Vagina (tissue), 2 donors: ENCODE results near the gene UBR7. TPM values are rescaled to one million over a fixed set of nuclear protein-coding genes. Genes with fewer than 3 reads are reported as not detected.

Experiments
- DNase-seq, 2 donors: peaks; one replicate each; pipeline ENCODE4 v3.0.0-alpha.2; 2017; ENCODE audit errors: extremely low spot score in 2 of 2
- H3K27ac ChIP-seq: fragments of 200-600 bp; sonication (generic); one replicate; pipeline ENCODE4 v1.5.1; 2019
- H3K27me3 ChIP-seq: fragments of 200-600 bp; sonication (generic); one replicate; pipeline ENCODE4 v1.5.1; 2019
- H3K36me3 ChIP-seq, 2 donors: fragments of 200-600 bp; sonication (generic); one replicate each; pipeline ENCODE4 v1.5.1; 2017 to 2019
- H3K4me1 ChIP-seq: fragments of 200-600 bp; sonication (generic); one replicate; pipeline ENCODE4 v1.5.1; 2019
- H3K4me3 ChIP-seq, 2 donors: fragments of 200-600 bp; sonication (generic); 1 replicate in 1 of 2; 2 replicates in 1 of 2; pipeline ENCODE4 v1.5.1; 2016 to 2019
- H3K9me3 ChIP-seq: fragments of 200-600 bp; sonication (generic); one replicate; pipeline ENCODE4 v1.5.1; 2019
- POLR2A ChIP-seq, 2 donors: fragments of 450-650 bp; IDR thresholded peaks; one replicate each; pipeline ENCODE4 v1.6.1; 2017; ENCODE audit warnings: antibody characterized with exemption in 2 of 2, mild to moderate bottlenecking in 2 of 2, moderate library complexity in 2 of 2
- POLR2AphosphoS5 ChIP-seq, 2 donors: sonication (generic); formaldehyde crosslinking; IDR thresholded peaks; one replicate each; pipeline ENCODE4 v1.9.0; 2017; ENCODE audit warnings: antibody characterized with exemption in 2 of 2, mild to moderate bottlenecking in 2 of 2, low read depth in 1 of 2; ENCODE audit not compliant: insufficient read depth in 1 of 2
- intact Hi-C: fragments of 100-400 bp; cut with DNase I; formaldehyde crosslinking; loops from one replicate; pipeline ENCODE4 v1.15.1; 2023
- total RNA-seq: library from RNA; depleted of rRNA; stranded (reverse); fragments of >200 nt; gene quantifications from one replicate; pipeline ENCODE4 v1.2.3, GENCODE V29; 2016
- TF ChIP-seq, protein P1 (sequence below), 3 experiments: fragments of 450-650 bp in 2 of 3; fragments of 200-600 bp in 1 of 3; sonication (generic) in 1 of 3; IDR thresholded peaks; one replicate each; pipeline ENCODE4 v1.5.1; 2017 to 2019; ENCODE audit warnings: antibody characterized with exemption in 3 of 3, mild to moderate bottlenecking in 2 of 3, moderate library complexity in 2 of 3

The UBR7 gene
- total RNA-seq, 1 donor from 2014 or later = 34.4 TPM

DNA sequence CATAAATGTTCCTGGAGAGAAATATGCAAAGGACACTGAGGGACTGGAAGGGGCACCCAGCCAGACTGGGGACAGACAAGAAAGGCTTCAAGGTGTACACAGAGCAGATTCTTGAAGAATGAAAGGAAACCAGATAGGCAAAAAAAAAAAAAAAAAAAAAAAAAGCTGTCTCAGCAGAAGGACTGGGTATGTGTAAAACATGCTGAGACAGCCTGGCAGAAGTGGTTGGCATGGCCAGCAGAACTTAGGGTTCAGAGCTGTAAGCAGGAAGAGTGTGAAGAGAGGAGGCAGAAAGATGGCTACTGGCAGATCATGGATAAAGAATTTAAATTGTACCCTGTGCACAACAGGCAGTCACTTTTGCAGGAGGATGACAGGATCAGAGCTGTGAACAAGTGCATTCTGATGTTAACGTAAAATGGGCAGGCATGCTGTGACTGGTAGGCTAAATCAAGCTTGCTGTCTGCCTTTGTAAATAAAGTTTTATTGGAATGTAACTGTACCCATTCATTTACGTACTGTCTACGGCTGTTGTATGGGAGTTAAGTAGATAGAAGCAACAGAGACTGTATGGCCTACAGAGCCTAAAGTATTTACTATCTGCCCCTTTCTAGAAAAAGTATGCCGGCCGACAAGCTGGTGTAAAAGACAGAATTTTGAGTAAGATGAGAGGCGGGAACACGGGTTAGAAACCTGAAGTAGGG is 42.2 kb downstream of the UBR7 start:
- no peak for TF ChIP-seq POLR2AphosphoS5 (IDR thresholded peaks at IDR 0.05; ENCODE audit: insufficient read depth in 1 of 2, low read depth in 1 of 2)
- TF ChIP-seq, protein P1, sequence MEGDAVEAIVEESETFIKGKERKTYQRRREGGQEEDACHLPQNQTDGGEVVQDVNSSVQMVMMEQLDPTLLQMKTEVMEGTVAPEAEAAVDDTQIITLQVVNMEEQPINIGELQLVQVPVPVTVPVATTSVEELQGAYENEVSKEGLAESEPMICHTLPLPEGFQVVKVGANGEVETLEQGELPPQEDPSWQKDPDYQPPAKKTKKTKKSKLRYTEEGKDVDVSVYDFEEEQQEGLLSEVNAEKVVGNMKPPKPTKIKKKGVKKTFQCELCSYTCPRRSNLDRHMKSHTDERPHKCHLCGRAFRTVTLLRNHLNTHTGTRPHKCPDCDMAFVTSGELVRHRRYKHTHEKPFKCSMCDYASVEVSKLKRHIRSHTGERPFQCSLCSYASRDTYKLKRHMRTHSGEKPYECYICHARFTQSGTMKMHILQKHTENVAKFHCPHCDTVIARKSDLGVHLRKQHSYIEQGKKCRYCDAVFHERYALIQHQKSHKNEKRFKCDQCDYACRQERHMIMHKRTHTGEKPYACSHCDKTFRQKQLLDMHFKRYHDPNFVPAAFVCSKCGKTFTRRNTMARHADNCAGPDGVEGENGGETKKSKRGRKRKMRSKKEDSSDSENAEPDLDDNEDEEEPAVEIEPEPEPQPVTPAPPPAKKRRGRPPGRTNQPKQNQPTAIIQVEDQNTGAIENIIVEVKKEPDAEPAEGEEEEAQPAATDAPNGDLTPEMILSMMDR (IDR thresholded peaks at IDR 0.05) = no peak
- no peak for TF ChIP-seq POLR2A (IDR thresholded peaks at IDR 0.05)
- Histone ChIP-seq H3K9me3 (no peaks in the 10 kb centered on the region), H3K27me3 (no peaks in the 10 kb centered on the region), H3K4me1 (no peaks in the 10 kb centered on the region), H3K4me3 (no peak overlapping the region), H3K27ac (no peak overlapping the region), H3K36me3 (peaks cover 0 to 56% of the 10 kb centered on the region in 2 donors)
- intact Hi-C loops = no loop called here
- no peak for DNase-seq

DNA sequence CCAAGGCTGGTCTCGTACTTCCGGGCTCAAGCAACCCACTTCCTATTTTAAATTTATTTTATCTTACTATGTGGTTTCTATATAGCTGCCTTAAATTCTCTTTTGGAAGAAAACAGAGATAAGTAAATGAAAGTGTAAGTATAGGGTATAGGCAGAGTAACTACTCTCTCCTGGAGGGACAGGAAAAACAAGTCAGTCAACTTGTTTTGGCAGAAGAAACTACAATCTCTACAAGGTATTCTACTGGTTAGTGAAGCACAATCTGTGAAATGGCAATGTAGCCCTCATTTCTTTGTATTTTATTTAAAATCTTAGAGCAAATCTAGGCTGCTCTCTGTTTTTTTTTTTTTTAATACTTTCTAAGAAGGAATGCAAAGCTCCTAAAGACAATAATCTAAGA is 55.4 kb downstream of the UBR7 start:
- TF ChIP-seq POLR2AphosphoS5 (IDR thresholded peaks at IDR 0.05; ENCODE audit: insufficient read depth in 1 of 2, low read depth in 1 of 2) (no peak), POLR2A (IDR thresholded peaks at IDR 0.05) (no peak)
- DNase-seq = no peak
- Histone ChIP-seq H3K27ac (no peak overlapping the region), H3K4me1 (no peaks in the 10 kb centered on the region), H3K9me3 (no peaks in the 10 kb centered on the region), H3K36me3 (peaks cover 0 to 13% of the 10 kb centered on the region in 2 donors), H3K27me3 (no peaks in the 10 kb centered on the region), H3K4me3 (no peak overlapping the region)
- intact Hi-C loops = no loop called here

DNA sequence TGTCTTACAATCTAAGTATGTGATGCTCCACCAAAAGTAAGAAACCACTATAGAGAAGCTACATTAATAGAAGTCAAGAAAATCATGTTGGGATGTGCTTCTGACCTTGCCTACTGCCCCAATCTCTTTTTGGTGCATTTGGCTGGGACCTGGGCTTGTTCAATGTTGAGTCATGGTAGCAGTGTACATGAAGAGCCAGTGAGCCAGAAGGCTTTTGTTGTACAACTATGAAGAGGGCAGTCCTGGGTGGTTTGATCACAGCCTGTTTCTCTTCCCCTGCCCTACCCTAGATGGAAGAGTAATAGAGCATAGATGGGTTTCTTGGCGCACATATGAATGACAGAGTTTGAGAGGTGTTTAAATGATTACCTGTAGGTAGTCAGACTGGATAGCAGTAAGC is 56.4 kb downstream of the UBR7 start:
- TF ChIP-seq, protein P1 (IDR thresholded peaks at IDR 0.05) = no peak
- no peak for TF ChIP-seq POLR2AphosphoS5 (IDR thresholded peaks at IDR 0.05; ENCODE audit: insufficient read depth in 1 of 2, low read depth in 1 of 2)
- TF ChIP-seq POLR2A (IDR thresholded peaks at IDR 0.05) = no peak
- DNase-seq = no peak
- H3K4me1 ChIP-seq = no peaks in the 10 kb centered on the region
- no peaks in the 10 kb centered on the region for H3K27me3 ChIP-seq
- no peak overlapping the region for H3K27ac ChIP-seq
- H3K4me3 ChIP-seq = no peak overlapping the region
- H3K9me3 ChIP-seq = no peaks in the 10 kb centered on the region
- intact Hi-C loops = no loop called here
- H3K36me3 ChIP-seq = peaks cover 0 to 13% of the 10 kb centered on the region in 2 donors

DNA sequence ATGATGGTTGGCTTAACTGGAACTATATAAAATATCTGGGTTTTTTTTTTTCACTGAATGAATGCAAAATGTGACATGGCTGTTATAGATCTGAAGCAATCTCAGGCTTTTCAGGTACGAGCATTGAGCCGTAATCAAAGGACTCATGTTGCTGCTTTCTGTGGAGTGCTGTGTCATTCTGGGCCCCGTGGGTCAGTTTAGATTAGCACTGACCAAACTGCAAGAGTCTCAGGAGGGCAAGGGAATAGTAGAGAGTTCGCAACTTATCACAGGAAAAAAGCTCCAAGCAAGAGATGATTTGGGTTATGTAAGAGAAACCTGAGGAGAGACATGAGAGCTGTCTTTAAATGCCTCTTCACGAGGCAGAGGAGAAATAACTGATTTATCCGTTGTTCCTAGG is 59.1 kb downstream of the UBR7 start:
- Histone ChIP-seq H3K9me3 (no peaks in the 10 kb centered on the region), H3K36me3 (peaks cover 0 to 8% of the 10 kb centered on the region in 2 donors), H3K4me3 (no peak overlapping the region), H3K4me1 (peaks cover 10% of the 10 kb centered on the region), H3K27ac (no peak overlapping the region), H3K27me3 (no peaks in the 10 kb centered on the region)
- TF ChIP-seq POLR2AphosphoS5 (IDR thresholded peaks at IDR 0.05; ENCODE audit: insufficient read depth in 1 of 2, low read depth in 1 of 2) (no peak), POLR2A (IDR thresholded peaks at IDR 0.05) (no peak)
- TF ChIP-seq, protein P1 (IDR thresholded peaks at IDR 0.05) = no peak
- DNase-seq = no peak
- intact Hi-C loops = no loop called here

DNA sequence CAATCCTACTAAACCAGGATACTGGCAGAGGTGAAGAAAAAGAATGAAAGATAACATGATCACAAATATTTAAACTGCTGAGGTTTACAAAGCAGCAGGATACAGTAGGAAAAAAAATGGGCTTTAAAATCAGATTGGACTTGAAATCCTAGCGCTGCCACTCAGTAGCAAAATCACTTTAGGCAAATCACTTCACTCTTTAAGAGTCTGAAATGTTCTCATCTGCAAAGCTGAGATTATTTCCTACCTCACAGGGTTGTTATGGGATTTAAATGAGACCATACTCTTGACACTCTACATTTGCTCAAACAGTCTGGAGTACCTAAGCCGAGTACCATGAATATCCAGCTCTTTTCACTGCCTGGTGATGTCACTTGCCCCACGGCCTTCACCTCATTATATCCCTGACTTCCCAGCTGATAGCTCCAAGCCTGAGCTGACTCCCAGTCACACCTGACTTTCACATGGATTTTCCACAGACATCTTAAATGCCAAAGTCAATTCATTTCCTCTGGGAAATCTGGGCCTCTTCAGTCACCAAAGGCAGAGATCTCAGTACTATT is 60.2 kb downstream of the UBR7 start:
- Histone ChIP-seq H3K4me3 (no peak overlapping the region), H3K27ac (no peak overlapping the region), H3K27me3 (no peaks in the 10 kb centered on the region), H3K36me3 (peaks cover 0 to 3% of the 10 kb centered on the region in 2 donors), H3K9me3 (no peaks in the 10 kb centered on the region), H3K4me1 (peaks cover 16% of the 10 kb centered on the region)
- intact Hi-C loops = no loop called here
- TF ChIP-seq POLR2A (IDR thresholded peaks at IDR 0.05) (no peak), POLR2AphosphoS5 (IDR thresholded peaks at IDR 0.05; ENCODE audit: insufficient read depth in 1 of 2, low read depth in 1 of 2) (no peak)
- TF ChIP-seq, protein P1 (IDR thresholded peaks at IDR 0.05) = no peak
- DNase-seq = no peak
